OCI-LY1 (cell line): ENCODE data around the gene APC2.

Experiments
- H2AFZ ChIP-seq: fragments of 200-600 bp; sonication (generic), shearing (Covaris generic); 2 replicates; pipeline ENCODE4 v1.6.0; 2014; ENCODE audit warnings: antibody characterized with exemption, mild to moderate bottlenecking, low read length
- H3F3A ChIP-seq: fragments of 200-600 bp; sonication (generic), shearing (Covaris generic); 2 replicates; pipeline ENCODE4 v1.6.0; 2014; ENCODE audit warnings: mild to moderate bottlenecking, antibody characterized with exemption, low read length, moderate library complexity; ENCODE audit not compliant: insufficient read depth
- H3K27ac ChIP-seq: fragments of 200-600 bp; sonication (generic); 2 replicates; pipeline ENCODE4 v1.5.1; 2014; ENCODE audit warnings: low read length, mixed run types, mild to moderate bottlenecking, low read depth; ENCODE audit not compliant: poor library complexity, severe bottlenecking
- H3K27me3 ChIP-seq: fragments of 200-600 bp; sonication (generic); 2 replicates; pipeline ENCODE4 v1.6.0; 2014; ENCODE audit warnings: antibody characterized with exemption, mild to moderate bottlenecking, low read length, moderate library complexity; ENCODE audit not compliant: insufficient read depth
- H3K36me3 ChIP-seq: fragments of 200-600 bp; sonication (generic); 2 replicates; pipeline ENCODE4 v1.6.1; 2014; ENCODE audit warnings: mild to moderate bottlenecking, antibody characterized with exemption, low read length, moderate library complexity, mixed read lengths; ENCODE audit not compliant: insufficient read depth
- H3K4me1 ChIP-seq: fragments of 200-600 bp; sonication (generic); 2 replicates; pipeline ENCODE4 v1.5.1; 2014; ENCODE audit warnings: mild to moderate bottlenecking, low read length, moderate library complexity; ENCODE audit not compliant: insufficient read depth, severe bottlenecking
- H3K4me2 ChIP-seq: fragments of 200-600 bp; sonication (generic), shearing (Covaris generic); 2 replicates; pipeline ENCODE4 v1.6.1; 2014; ENCODE audit warnings: low read length
- H3K4me3 ChIP-seq: fragments of 200-600 bp; sonication (generic); 2 replicates; pipeline ENCODE4 v1.5.1; 2014; ENCODE audit warnings: low read length, low read depth, mild to moderate bottlenecking, mixed read lengths; ENCODE audit not compliant: poor library complexity, severe bottlenecking
- H3K79me2 ChIP-seq: fragments of 200-600 bp; shearing (Covaris generic); 2 replicates; pipeline ENCODE4 v1.6.1; 2016; ENCODE audit warnings: mixed run types, low read length, mixed read lengths; ENCODE audit not compliant: insufficient read depth
- H3K9ac ChIP-seq: fragments of 200-600 bp; sonication (generic), shearing (Covaris generic); 2 replicates; pipeline ENCODE4 v1.6.1; 2014; ENCODE audit warnings: mild to moderate bottlenecking, low read length, mixed read lengths
- H3K9me2 ChIP-seq: fragments of 200-600 bp; sonication (generic), shearing (Covaris generic); 2 replicates; pipeline ENCODE4 v1.6.1; 2014; ENCODE audit warnings: low read depth, mild to moderate bottlenecking, low read length, mixed read lengths
- H3K9me3 ChIP-seq: fragments of 200-600 bp; shearing (Covaris generic); 2 replicates; pipeline ENCODE4 v1.6.1; 2014; ENCODE audit warnings: low read length, mixed read lengths
- H4K20me1 ChIP-seq: fragments of 200-600 bp; sonication (generic), shearing (Covaris generic); 2 replicates; pipeline ENCODE4 v1.6.0; 2016; ENCODE audit warnings: mild to moderate bottlenecking, low read length; ENCODE audit not compliant: insufficient read depth
- EZH2 ChIP-seq: fragments of 200-600 bp; sonication (generic), shearing (Covaris generic); IDR thresholded peaks from 2 replicates; pipeline ENCODE4 v1.8.0; 2017; ENCODE audit warnings: borderline replicate concordance, mixed run types, mild to moderate bottlenecking, antibody characterized with exemption, low read length, moderate library complexity, mixed read lengths
- TF ChIP-seq, protein P1 (sequence below): fragments of 200-600 bp; sonication (generic), shearing (Covaris generic); IDR thresholded peaks from 2 replicates; pipeline ENCODE4 v1.5.1; 2017; ENCODE audit warnings: mild to moderate bottlenecking, antibody characterized with exemption, low read length, moderate library complexity, mixed read lengths

Gene APC2

DNA sequence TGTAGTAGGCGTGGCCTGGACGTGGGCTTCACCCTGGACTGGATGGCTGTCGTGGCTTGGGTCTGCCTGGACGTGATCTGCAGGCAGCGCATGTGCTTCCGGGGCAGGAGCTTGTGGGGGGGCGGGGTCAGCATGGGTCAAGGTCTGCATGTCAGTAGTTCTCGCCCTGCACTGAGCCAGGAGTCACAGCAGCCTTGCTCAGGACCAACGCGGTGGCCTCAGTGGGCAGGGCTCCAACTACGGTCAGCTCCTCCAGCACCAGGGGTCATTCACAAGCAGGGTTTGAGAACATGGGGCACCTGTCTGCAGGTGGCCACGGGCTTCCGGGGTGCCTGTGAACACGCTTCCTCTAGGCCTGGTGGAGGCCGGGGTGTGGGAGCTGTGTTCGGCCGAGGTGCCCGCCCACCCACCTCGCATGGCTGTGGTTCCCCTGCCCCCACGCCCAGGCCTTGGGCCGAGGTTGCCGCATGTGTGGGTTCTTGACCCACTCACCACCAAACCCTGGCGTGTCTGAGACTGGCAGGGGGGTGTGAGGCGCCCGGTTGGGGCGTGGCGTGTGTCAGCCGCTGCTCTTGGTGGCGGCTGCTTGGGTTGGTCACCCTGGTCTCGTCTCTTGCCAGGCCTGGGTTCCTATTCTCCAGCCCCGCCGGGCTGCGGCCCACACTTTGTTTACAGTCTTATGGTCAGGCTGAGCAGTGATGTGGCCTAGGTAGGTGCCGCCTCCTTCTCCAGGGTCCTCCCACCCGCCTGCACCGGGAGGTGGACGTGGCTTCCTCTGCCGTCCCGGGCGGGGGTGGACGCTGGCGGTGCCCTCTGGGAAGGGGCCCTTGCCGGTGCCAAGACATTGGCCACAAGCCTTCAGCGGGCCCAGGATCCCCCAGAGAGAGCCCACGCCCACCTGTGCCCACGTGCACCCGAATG, 16.5 kb upstream of the APC2 start:
- Histone ChIP-seq H3K4me3 (no peak overlapping the region), H3K9ac (no peak overlapping the region), H3F3A (peaks cover 3% of the 10 kb centered on the region; the same call in 1 of the 2 replicates), H3K4me1 (peaks cover 7% of the 10 kb centered on the region), H3K79me2 (peaks cover under 1% of the 10 kb centered on the region; the same call in 1 of the 2 replicates), H3K9me2 (no peaks in the 10 kb centered on the region), H3K9me3 (no peaks in the 10 kb centered on the region), H2AFZ (no peak overlapping the region), H4K20me1 (no peaks in the 10 kb centered on the region), H3K4me2 (no peak overlapping the region), H3K27me3 (no peaks in the 10 kb centered on the region), H3K36me3 (peaks cover 67% of the 10 kb centered on the region), H3K27ac (no peak overlapping the region)
- TF ChIP-seq, protein P1, sequence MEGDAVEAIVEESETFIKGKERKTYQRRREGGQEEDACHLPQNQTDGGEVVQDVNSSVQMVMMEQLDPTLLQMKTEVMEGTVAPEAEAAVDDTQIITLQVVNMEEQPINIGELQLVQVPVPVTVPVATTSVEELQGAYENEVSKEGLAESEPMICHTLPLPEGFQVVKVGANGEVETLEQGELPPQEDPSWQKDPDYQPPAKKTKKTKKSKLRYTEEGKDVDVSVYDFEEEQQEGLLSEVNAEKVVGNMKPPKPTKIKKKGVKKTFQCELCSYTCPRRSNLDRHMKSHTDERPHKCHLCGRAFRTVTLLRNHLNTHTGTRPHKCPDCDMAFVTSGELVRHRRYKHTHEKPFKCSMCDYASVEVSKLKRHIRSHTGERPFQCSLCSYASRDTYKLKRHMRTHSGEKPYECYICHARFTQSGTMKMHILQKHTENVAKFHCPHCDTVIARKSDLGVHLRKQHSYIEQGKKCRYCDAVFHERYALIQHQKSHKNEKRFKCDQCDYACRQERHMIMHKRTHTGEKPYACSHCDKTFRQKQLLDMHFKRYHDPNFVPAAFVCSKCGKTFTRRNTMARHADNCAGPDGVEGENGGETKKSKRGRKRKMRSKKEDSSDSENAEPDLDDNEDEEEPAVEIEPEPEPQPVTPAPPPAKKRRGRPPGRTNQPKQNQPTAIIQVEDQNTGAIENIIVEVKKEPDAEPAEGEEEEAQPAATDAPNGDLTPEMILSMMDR, result no peak
- no peak for TF ChIP-seq EZH2

DNA sequence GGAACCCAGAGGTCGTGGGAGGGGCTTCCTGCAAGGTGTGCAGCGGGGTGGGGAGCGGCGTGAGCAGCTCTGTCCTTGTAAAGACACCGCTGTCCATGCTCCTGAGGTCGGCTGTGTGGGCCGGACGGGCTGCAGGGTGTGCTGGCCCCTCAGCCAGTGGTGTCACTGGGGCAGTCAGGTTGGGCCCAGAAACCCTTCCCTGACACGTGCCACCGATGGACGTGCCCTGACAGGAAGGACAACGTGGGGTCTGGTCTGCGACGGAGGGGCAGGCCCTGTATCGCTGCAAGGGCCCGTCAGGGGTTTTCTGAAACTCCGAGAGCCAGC, 15.9 kb upstream of the APC2 start:
- no peak overlapping the region for H2AFZ ChIP-seq
- H3K27me3 ChIP-seq, result no peaks in the 10 kb centered on the region
- peaks cover 63% of the 10 kb centered on the region for H3K36me3 ChIP-seq
- no peaks in the 10 kb centered on the region for H4K20me1 ChIP-seq
- H3K9ac ChIP-seq, result no peak overlapping the region
- no peak overlapping the region for H3K27ac ChIP-seq
- H3K9me2 ChIP-seq, result no peaks in the 10 kb centered on the region
- H3K4me1 ChIP-seq, result peaks cover 7% of the 10 kb centered on the region
- H3K4me2 ChIP-seq, result no peak overlapping the region
- no peaks in the 10 kb centered on the region for H3K9me3 ChIP-seq
- TF ChIP-seq, protein P1, result no peak
- TF ChIP-seq EZH2, result no peak
- peaks cover 3% of the 10 kb centered on the region; the same call in 1 of the 2 replicates for H3F3A ChIP-seq
- no peak overlapping the region for H3K4me3 ChIP-seq
- H3K79me2 ChIP-seq, result peaks cover 6% of the 10 kb centered on the region

DNA sequence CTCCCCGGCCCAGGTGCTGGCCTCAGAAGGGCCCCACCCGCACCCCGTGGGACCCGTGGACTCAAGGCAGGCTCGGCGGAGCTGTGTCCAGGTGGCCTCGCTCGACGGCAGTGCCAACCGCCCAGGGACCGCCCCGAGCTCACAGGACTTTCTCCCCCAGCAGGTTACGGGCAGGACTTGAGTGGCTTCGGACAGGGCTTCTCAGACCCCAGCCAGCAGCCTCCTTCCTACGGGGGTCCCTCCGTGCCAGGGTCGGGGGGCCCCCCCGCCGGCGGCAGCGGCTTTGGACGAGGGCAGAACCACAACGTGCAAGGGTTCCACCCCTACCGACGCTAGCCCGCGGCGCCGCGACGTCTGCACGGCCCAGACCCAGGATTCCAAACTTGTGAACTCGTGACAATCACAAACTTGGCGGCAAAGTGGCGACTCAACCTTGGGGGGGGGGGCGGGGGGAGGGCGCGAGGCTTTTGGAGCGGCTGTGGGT, 15.3 kb upstream of the APC2 start:
- no peak overlapping the region for H3K9ac ChIP-seq
- peaks cover 3% of the 10 kb centered on the region; the same call in 1 of the 2 replicates for H3F3A ChIP-seq
- TF ChIP-seq EZH2, result no peak
- TF ChIP-seq, protein P1, result no peak
- no peaks in the 10 kb centered on the region for H3K9me2 ChIP-seq
- no peaks in the 10 kb centered on the region for H3K9me3 ChIP-seq
- H3K36me3 ChIP-seq, result peaks cover 63% of the 10 kb centered on the region
- no peak overlapping the region for H2AFZ ChIP-seq
- H3K27me3 ChIP-seq, result no peaks in the 10 kb centered on the region
- H3K4me2 ChIP-seq, result no peak overlapping the region
- H3K4me3 ChIP-seq, result no peak overlapping the region
- H4K20me1 ChIP-seq, result no peaks in the 10 kb centered on the region
- H3K4me1 ChIP-seq, result peaks cover 7% of the 10 kb centered on the region
- peaks cover 12% of the 10 kb centered on the region for H3K79me2 ChIP-seq
- H3K27ac ChIP-seq, result no peak overlapping the region
